ENCODE data around the gene PCDHGB6.
A peak's percentile ranks its signal among the peaks of the same experiment; 100 is the strongest.
"Not testable (repeated sequence)": the region's sequence is repeated elsewhere in the genome, so short reads cannot be mapped to it uniquely, and the experiment has no call there.

PCDHGB6 gene

DNA sequence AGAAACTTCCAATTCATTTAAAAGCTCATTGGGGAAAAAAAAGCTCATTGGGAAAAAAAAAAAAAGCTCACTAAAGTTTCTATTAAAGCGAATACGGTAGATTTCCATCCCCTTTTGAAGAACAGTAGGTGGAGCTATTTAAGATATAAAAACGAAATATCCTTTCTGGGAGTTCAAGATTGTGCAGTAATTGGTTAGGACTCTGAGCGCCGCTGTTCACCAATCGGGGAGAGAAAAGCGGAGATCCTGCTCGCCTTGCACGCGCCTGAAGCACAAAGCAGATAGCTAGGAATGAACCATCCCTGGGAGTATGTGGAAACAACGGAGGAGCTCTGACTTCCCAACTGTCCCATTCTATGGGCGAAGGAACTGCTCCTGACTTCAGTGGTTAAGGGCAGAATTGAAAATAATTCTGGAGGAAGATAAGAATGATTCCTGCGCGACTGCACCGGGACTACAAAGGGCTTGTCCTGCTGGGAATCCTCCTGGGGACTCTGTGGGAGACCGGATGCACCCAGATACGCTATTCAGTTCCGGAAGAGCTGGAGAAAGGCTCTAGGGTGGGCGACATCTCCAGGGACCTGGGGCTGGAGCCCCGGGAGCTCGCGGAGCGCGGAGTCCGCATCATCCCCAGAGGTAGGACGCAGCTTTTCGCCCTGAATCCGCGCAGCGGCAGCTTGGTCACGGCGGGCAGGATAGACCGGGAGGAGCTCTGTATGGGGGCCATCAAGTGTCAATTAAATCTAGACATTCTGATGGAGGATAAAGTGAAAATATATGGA, 22.7 kb downstream of the PCDHGB6 start, which contains the start of gene PCDHGA12:
TSS of gene PCDHGA12 (plus strand) at position 176 of the 782 bp plus-strand sequence. CDS start at position 429, 253 bp downstream.
- TF ChIP-seq, protein P1, sequence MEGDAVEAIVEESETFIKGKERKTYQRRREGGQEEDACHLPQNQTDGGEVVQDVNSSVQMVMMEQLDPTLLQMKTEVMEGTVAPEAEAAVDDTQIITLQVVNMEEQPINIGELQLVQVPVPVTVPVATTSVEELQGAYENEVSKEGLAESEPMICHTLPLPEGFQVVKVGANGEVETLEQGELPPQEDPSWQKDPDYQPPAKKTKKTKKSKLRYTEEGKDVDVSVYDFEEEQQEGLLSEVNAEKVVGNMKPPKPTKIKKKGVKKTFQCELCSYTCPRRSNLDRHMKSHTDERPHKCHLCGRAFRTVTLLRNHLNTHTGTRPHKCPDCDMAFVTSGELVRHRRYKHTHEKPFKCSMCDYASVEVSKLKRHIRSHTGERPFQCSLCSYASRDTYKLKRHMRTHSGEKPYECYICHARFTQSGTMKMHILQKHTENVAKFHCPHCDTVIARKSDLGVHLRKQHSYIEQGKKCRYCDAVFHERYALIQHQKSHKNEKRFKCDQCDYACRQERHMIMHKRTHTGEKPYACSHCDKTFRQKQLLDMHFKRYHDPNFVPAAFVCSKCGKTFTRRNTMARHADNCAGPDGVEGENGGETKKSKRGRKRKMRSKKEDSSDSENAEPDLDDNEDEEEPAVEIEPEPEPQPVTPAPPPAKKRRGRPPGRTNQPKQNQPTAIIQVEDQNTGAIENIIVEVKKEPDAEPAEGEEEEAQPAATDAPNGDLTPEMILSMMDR (conservative IDR thresholded peaks at IDR 0.05; ENCODE audit: low read depth, low read length) = peak; percentile 50
- DNase-seq (ENCODE audit: low read depth) = peak; percentile 52
- peak within 1 kb of the TSS; percentile 26 for H3K4me3 ChIP-seq (ENCODE audit: low read length)

DNA sequence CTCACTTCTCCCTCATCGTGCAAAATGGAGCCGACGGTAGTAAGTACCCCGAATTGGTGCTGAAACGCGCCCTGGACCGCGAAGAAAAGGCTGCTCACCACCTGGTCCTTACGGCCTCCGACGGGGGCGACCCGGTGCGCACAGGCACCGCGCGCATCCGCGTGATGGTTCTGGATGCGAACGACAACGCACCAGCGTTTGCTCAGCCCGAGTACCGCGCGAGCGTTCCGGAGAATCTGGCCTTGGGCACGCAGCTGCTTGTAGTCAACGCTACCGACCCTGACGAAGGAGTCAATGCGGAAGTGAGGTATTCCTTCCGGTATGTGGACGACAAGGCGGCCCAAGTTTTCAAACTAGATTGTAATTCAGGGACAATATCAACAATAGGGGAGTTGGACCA, 23.5 kb downstream of the PCDHGB6 start:
- peak overlapping the region; percentile 26 for H3K4me3 ChIP-seq (ENCODE audit: low read length)
- TF ChIP-seq, protein P1 (conservative IDR thresholded peaks at IDR 0.05; ENCODE audit: low read depth, low read length) = no peak
- no peak for DNase-seq (ENCODE audit: low read depth)

GRCh38 chr5:141432308-141432707, 24.5 kb downstream of the PCDHGB6 start:
- not testable (repeated sequence) for DNase-seq (ENCODE audit: low read depth); H3K4me3 ChIP-seq (ENCODE audit: low read length)

DNA sequence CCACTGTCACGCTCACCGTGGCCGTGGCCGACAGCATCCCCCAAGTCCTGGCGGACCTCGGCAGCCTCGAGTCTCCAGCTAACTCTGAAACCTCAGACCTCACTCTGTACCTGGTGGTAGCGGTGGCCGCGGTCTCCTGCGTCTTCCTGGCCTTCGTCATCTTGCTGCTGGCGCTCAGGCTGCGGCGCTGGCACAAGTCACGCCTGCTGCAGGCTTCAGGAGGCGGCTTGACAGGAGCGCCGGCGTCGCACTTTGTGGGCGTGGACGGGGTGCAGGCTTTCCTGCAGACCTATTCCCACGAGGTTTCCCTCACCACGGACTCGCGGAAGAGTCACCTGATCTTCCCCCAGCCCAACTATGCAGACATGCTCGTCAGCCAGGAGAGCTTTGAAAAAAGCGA, 24.9 kb downstream of the PCDHGB6 start:
- DNase-seq (ENCODE audit: low read depth); H3K4me3 ChIP-seq (ENCODE audit: low read length): not testable (repeated sequence)

DNA sequence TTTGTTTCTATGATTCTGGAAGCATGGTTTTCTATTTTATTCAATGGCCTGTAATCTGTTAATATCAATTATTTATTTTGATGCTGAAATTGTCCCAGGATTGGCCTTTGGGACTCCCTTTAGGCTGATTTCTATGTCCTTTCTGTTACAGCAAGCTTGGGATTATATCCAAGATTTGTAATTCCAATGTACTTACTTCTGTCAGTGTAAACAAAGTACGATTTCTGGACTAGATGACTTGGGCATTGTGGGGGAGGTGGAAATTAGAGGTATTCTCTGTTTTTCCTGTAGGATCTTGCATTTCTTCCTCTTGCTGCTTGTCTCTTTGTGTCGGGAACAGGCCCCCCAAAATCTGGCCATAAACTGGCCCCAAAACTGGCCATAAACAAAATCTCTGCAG, 26.2 kb downstream of the PCDHGB6 start:
- DNase-seq (ENCODE audit: low read depth) = no peak
- TF ChIP-seq, protein P1 (conservative IDR thresholded peaks at IDR 0.05; ENCODE audit: low read depth, low read length) = no peak
- H3K4me3 ChIP-seq (ENCODE audit: low read length) = no peak overlapping the region

GRCh38 chr5:141437221-141437620, 29.4 kb downstream of the PCDHGB6 start:
- TF ChIP-seq, protein P1 (conservative IDR thresholded peaks at IDR 0.05; ENCODE audit: low read depth, low read length) = no peak
- H3K4me3 ChIP-seq (ENCODE audit: low read length) = no peak overlapping the region

GRCh38 chr5:141439411-141440141, 31.8 kb downstream of the PCDHGB6 start:
- H3K4me3 ChIP-seq (ENCODE audit: low read length) = no peak overlapping the region
- no peak for DNase-seq (ENCODE audit: low read depth)
- TF ChIP-seq, protein P1 (conservative IDR thresholded peaks at IDR 0.05; ENCODE audit: low read depth, low read length) = no peak

More at GRCh38 chr5:141437221-141437620, 29.4 kb downstream of the PCDHGB6 start:
- DNase-seq (ENCODE audit: low read depth) = no peak

GRCh38 chr5:141440341-141440740, 32.5 kb downstream of the PCDHGB6 start:
- DNase-seq (ENCODE audit: low read depth) = no peak
- TF ChIP-seq, protein P1 (conservative IDR thresholded peaks at IDR 0.05; ENCODE audit: low read depth, low read length) = no peak
- H3K4me3 ChIP-seq (ENCODE audit: low read length) = no peak overlapping the region

Measured in retinal pigment epithelial cell (primary cell).